Stimulated activated CD8-positive, alpha-beta memory T cell treated with anti-CD3 and anti-CD28 coated beads, Interleukin-4, amount 100 ng/mL, for 48 hours (primary cell): ENCODE measurements around the gene ERCC2.
A peak's percentile ranks its signal among the peaks of the same experiment; 100 is the strongest.
"Not testable (repeated sequence)": the region's sequence is repeated elsewhere in the genome, so short reads cannot be mapped to it uniquely, and the experiment has no call there.

Source experiments
- DNase-seq: peaks from one replicate; pipeline ENCODE4 v3.0.0-alpha.2; 2020

Gene ERCC2

GRCh38 chr19:45352914-45353796 is 17.2 kb downstream of the ERCC2 start:
- DNase-seq, result no peak

DNA sequence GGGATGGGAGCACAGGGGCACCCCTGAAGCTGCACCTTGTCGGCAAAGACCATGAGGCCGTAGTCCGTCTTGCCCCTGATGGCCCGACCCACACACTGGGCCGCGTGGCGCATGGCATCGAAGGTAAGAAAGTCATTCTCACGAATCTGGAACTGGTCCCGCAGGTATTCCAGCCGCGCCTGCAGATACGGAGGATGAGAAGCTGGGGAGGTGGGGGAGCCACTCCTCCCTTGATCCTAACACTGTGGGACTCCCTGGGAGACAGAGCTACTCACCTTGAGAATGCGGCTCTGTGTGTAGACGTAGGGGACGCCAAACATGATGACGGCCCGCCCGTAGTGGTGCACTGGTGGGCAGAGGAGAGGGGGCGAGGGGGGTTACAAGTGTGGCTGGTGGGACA is 17.9 kb downstream of the ERCC2 start:
- no peak for DNase-seq

GRCh38 chr19:45352062-45352461 is 18.3 kb downstream of the ERCC2 start:
- no peak for DNase-seq

- no peak for DNase-seq
These were observed 18.9 kb downstream of the ERCC2 start for GRCh38 chr19:45351401-45351952.

DNA sequence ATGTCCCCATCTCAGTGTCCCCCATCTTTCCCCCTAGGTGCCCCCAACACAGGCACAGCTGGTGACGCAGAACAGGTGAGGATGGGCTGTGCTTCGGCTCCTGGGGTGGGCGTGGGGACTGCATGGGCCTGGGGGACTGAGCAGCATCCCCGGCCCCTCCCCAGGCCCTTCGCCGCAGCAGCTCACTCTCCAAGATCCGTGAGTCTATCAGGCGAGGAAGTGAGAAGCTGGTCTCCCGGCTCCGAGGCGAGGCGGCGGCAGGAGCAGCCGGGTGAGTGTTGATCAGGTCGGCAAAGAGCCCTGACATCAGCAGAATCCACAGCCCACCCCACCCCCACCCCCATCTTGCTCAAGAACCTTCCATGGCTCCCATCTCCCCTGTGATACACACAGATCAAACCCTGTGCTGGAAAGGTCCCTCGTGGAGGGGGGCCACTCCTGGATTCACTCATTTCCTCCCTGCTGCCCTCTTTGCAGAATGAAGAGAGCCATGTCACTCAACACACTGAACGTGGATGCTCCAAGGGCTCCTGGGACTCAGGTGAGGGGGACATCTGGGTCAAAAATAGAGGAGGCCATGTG is 19.8 kb downstream of the ERCC2 start:
- no peak for DNase-seq

- DNase-seq, result no peak
These were observed 20.9 kb downstream of the ERCC2 start for GRCh38 chr19:45349430-45349941.

GRCh38 chr19:45349126-45349415 is 21.3 kb downstream of the ERCC2 start:
- DNase-seq, result no peak

DNA sequence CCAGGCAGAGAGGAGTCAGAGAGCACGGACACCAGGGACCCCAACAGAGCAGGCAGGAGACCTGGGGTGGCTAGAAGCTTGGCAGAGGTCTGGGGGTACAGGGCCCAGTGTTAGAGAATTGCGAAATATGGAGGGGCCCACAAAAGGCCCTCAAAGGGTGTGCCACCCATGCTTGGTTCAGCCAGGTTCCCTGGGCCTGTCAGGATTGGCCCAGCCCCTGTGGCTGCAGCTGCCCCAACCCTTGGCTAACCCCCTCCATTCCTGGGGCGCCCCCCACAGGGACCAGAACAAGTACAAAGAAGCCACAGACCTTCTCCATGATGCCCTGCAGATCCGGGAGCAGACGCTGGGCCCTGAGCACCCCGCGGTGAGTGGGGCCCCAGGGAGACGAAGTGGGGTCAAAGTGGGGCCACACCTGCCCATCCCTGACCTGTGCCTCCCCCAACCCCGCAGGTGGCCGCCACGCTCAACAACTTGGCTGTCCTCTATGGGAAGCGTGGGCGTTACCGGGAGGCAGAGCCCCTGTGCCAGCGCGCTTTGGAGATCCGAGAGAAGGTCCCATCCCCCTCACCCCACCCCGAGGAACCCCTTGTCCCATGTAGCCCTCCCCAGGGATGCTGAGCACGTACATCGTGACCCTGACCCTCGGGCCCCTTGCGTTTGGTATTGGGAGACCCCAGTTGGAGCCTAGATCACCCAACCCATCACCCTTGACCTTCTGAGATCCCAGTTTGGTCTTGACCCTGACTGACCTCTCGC is 21.8 kb downstream of the ERCC2 start:
- DNase-seq, result no peak

GRCh38 chr19:45347570-45348366 is 22.6 kb downstream of the ERCC2 start:
- no peak for DNase-seq

DNA sequence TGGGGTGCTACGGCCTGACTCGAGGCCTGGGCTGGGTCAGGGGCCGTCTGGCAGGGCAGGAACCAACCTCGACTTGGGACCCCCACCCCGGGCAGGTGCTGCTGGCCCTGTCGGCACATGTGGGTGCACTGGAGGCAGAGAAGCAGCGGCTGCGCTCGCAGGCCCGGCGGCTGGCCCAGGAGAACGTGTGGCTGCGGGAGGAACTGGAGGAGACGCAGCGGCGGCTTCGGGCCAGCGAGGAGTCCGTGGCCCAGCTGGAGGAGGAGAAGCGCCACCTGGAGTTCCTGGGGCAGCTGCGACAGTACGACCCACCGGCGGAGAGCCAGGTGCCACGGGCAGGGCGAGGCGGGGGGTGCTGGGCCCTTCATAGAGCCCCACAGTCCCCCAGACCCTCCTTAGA is 23.9 kb downstream of the ERCC2 start:
- no peak for DNase-seq

- no peak for DNase-seq
These were observed 24.9 kb downstream of the ERCC2 start for GRCh38 chr19:45345506-45345860.

- DNase-seq, result no peak
These were observed 25.5 kb downstream of the ERCC2 start for GRCh38 chr19:45344621-45345505.

- no peak for DNase-seq
These were observed 27.5 kb downstream of the ERCC2 start for GRCh38 chr19:45342911-45343310.

GRCh38 chr19:45340899-45341453 is 29.4 kb downstream of the ERCC2 start:
- DNase-seq, result no peak

DNA sequence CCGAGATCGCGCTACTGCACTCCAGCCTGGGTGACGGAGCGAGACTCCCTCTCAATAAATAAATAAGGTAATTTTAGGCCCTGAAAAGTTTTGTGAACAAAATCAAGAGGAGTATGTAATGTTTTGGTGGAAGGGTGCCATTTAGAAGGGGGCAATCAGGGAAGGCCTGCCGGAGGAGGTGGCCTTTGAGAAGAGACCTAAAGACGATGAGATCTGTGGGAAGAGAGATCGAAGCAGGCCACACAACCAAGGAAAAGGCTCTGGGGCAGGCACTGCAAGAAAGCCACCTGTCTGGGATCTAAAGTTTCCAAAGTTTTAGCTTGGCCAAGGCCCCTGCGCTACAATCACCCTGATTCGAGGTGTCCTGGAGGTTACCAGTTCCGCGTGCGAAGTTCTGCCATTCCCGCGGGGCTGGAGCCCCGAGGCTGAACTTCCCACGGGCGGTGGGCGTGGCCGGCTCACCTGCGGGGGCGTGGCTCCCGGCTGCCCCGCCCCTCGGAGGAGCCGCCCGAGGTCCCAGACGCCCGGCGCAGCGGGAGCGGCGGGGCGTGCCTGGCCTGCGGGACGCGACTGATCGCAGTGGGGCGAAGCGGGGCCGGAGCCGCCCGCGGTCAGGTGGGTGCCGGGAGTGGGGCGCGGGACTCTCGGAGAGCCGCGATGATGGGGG is 30.0 kb downstream of the ERCC2 start, which contains the start of gene KLC3:
TSS of gene KLC3 (plus strand) at position 519 of the 667 bp plus-strand sequence. CDS start 4,792 bp downstream, outside the sequence.
- DNase-seq, result peak; percentile 64

GRCh38 chr19:45339629-45340028 is 30.7 kb downstream of the ERCC2 start:
- no peak for DNase-seq

- no peak for DNase-seq
These were observed 33.6 kb downstream of the ERCC2 start for GRCh38 chr19:45336696-45337251.

DNA sequence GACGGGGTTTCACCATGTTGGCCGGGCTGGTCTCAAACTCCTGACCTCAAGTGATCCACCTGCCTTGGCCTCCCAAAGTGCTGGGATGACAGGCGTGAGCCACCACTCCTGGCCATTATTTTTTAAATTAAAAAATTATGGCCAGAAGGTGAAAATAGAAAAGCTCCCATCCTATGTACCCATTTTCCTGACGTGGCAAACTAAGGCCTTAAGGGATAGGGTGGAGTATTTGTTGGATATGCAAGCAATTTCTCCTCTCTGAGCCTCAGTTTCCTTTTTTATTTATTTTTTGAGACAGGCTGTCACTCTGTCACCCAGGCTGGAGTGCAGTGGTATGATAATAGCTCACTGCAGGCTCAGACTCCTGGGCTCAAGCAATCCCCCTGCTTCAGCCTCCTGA is 35.5 kb downstream of the ERCC2 start:
- DNase-seq, result not testable (repeated sequence)

GRCh38 chr19:45333609-45334303 is 36.6 kb downstream of the ERCC2 start:
- DNase-seq, result no peak

DNA sequence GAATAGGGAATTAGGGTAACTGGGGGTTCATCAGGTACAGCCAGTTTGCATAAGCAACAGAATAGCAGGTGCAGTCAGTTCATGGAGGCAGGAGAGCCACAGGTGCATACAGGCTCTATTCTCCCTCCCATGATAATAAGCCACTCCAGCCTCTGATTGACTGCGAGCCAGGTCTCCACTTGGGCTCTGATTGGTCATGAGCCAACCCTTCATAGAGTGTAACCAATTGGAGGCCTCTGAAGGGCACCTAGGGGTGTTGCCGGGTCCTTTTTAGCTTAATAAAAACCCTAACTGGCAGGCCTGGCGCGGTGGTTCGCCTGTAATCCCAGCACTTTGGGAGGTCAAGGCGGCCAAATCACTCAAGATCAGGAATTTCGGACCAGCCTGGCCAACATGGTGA is 39.0 kb downstream of the ERCC2 start:
- DNase-seq, result no peak
